Loucy (cell line): ENCODE data around the gene CCIN.

ENCODE experiments used
- H2AFZ ChIP-seq: fragments of 200-600 bp; sonication (generic); 2 replicates; pipeline ENCODE4 v1.6.0; 2016; ENCODE audit warnings: antibody characterized with exemption, mild to moderate bottlenecking, low read length, moderate library complexity
- H3F3A ChIP-seq: fragments of 200-600 bp; 2 replicates; pipeline ENCODE4 v1.6.0; 2016; ENCODE audit warnings: antibody characterized with exemption, low read depth, mild to moderate bottlenecking
- H3K27me3 ChIP-seq: fragments of 200-600 bp; sonication (generic); 2 replicates; pipeline ENCODE4 v1.6.1; 2014; ENCODE audit warnings: low read length, mild to moderate bottlenecking; ENCODE audit not compliant: insufficient read depth, poor library complexity, severe bottlenecking
- H3K36me3 ChIP-seq: fragments of 200-600 bp; sonication (generic); 2 replicates; pipeline ENCODE4 v1.6.1; 2016; ENCODE audit warnings: low read length; ENCODE audit not compliant: insufficient read depth
- H3K4me1 ChIP-seq: fragments of 200-600 bp; sonication (generic); 2 replicates; pipeline ENCODE4 v1.5.1; 2014; ENCODE audit warnings: low read length, mild to moderate bottlenecking; ENCODE audit not compliant: insufficient read depth, poor library complexity, severe bottlenecking
- H3K4me2 ChIP-seq: fragments of 200-600 bp; sonication (generic); 2 replicates; pipeline ENCODE4 v1.6.0; 2014; ENCODE audit warnings: antibody characterized with exemption, low read length, low read depth, mild to moderate bottlenecking; ENCODE audit not compliant: poor library complexity, severe bottlenecking
- H3K4me3 ChIP-seq: fragments of 200-600 bp; sonication (generic); 2 replicates; pipeline ENCODE4 v1.5.1; 2014; ENCODE audit warnings: low read length, mild to moderate bottlenecking, mixed read lengths; ENCODE audit not compliant: poor library complexity, severe bottlenecking
- H3K79me2 ChIP-seq: fragments of 200-600 bp; sonication (generic); 2 replicates; pipeline ENCODE4 v1.6.1; 2014; ENCODE audit warnings: low read length; ENCODE audit not compliant: insufficient read depth
- H3K9ac ChIP-seq: fragments of 200-600 bp; sonication (generic); 2 replicates; pipeline ENCODE4 v1.6.0; 2014; ENCODE audit warnings: mild to moderate bottlenecking, low read depth, low read length, moderate library complexity; ENCODE audit not compliant: poor library complexity, severe bottlenecking
- H3K9me2 ChIP-seq: fragments of 200-600 bp; sonication (generic); replicated peaks from 2 replicates; pipeline ENCODE4 v1.6.1; 2016; ENCODE audit warnings: low read depth, low read length, mixed read lengths
- H3K9me3 ChIP-seq: fragments of 200-600 bp; sonication (generic); 2 replicates; pipeline ENCODE4 v1.6.1; 2014; ENCODE audit warnings: mild to moderate bottlenecking, antibody characterized with exemption, low read length, low read depth; ENCODE audit not compliant: insufficient read depth
- H4K20me1 ChIP-seq: fragments of 200-600 bp; sonication (generic); 2 replicates; pipeline ENCODE4 v1.6.0; 2014; ENCODE audit warnings: antibody characterized with exemption, low read length, mild to moderate bottlenecking; ENCODE audit not compliant: insufficient read depth, poor library complexity, severe bottlenecking
- CTCF ChIP-seq: fragments of 200-600 bp; sonication (generic); conservative IDR thresholded peaks from 2 replicates; pipeline ENCODE4 v1.5.1; 2014; ENCODE audit warnings: mild to moderate bottlenecking, antibody characterized with exemption, low read length
- EZH2phosphoT487 ChIP-seq: fragments of 200-600 bp; IDR thresholded peaks from 2 replicates; pipeline ENCODE4 v1.6.1; 2018; ENCODE audit warnings: antibody characterized with exemption, mild to moderate bottlenecking, moderate library complexity, borderline replicate concordance

The CCIN gene

GRCh38 chr9:36144309-36145232 is 24.6 kb upstream of the CCIN start:
- Histone ChIP-seq H3K9me3 (no peaks in the 10 kb centered on the region), H3K4me1 (peaks cover 69% of the 10 kb centered on the region), H3K4me2 (peak overlapping the region; percentile 90), H3K9ac (peak overlapping the region; percentile 79), H2AFZ (no peak overlapping the region), H3K79me2 (peaks cover 46% of the 10 kb centered on the region), H4K20me1 (no peaks in the 10 kb centered on the region), H3K36me3 (no peaks in the 10 kb centered on the region), H3K9me2 (no peaks in the 10 kb centered on the region), H3K4me3 (peak overlapping the region; percentile 72), H3K27me3 (no peaks in the 10 kb centered on the region), H3F3A (no peaks in the 10 kb centered on the region)
- TF ChIP-seq EZH2phosphoT487 (no peak), CTCF (no peak)

GRCh38 chr9:36145970-36146369 is 23.2 kb upstream of the CCIN start:
- no peak for TF ChIP-seq CTCF
- TF ChIP-seq EZH2phosphoT487, result no peak
- no peak overlapping the region for H3K4me3 ChIP-seq
- no peak overlapping the region for H3K9ac ChIP-seq
- no peaks in the 10 kb centered on the region for H3K9me2 ChIP-seq
- H3K27me3 ChIP-seq, result no peaks in the 10 kb centered on the region
- no peaks in the 10 kb centered on the region for H3F3A ChIP-seq
- no peak overlapping the region for H3K4me2 ChIP-seq
- H2AFZ ChIP-seq, result no peak overlapping the region
- peaks cover 66% of the 10 kb centered on the region for H3K4me1 ChIP-seq
- peaks cover 44% of the 10 kb centered on the region for H3K79me2 ChIP-seq
- H3K9me3 ChIP-seq, result no peaks in the 10 kb centered on the region
- H4K20me1 ChIP-seq, result no peaks in the 10 kb centered on the region
- H3K36me3 ChIP-seq, result no peaks in the 10 kb centered on the region

- Histone ChIP-seq H3F3A (no peaks in the 10 kb centered on the region), H3K79me2 (peaks cover 42% of the 10 kb centered on the region), H3K9me2 (no peaks in the 10 kb centered on the region), H3K4me1 (peaks cover 66% of the 10 kb centered on the region), H3K27me3 (no peaks in the 10 kb centered on the region), H3K4me2 (no peak overlapping the region), H3K9me3 (no peaks in the 10 kb centered on the region), H3K4me3 (no peak overlapping the region), H2AFZ (no peak overlapping the region), H3K36me3 (no peaks in the 10 kb centered on the region), H4K20me1 (no peaks in the 10 kb centered on the region), H3K9ac (no peak overlapping the region)
- TF ChIP-seq CTCF (no peak), EZH2phosphoT487 (no peak)
These were observed 22.5 kb upstream of the CCIN start for GRCh38 chr9:36146651-36147050.
